Thyroid gland (tissue), 4 donors: ENCODE data around the gene USP17L5. TPM values are rescaled to one million over a fixed set of nuclear protein-coding genes. Genes with fewer than 3 reads are reported as not detected.
A peak's percentile ranks its signal among the peaks of the same experiment; 100 is the strongest.
"Not testable (repeated sequence)": the region's sequence is repeated elsewhere in the genome, so short reads cannot be mapped to it uniquely, and the experiment has no call there.

Experiments used
- DNase-seq, 2 donors: peaks; one replicate each; pipeline ENCODE4 v3.0.0-alpha.2; 2019
- H3K27ac ChIP-seq, 3 donors: fragments of 200-600 bp; sonication (generic); 1 replicate in 2 of 3; 2 replicates in 1 of 3; pipeline ENCODE4 v1.5.1; 2016 to 2019; ENCODE audit warnings: mild to moderate bottlenecking in 1 of 3, moderate library complexity in 1 of 3
- H3K27me3 ChIP-seq: fragments of 200-600 bp; sonication (generic); one replicate; pipeline ENCODE4 v1.5.1; 2019
- H3K36me3 ChIP-seq, 2 donors: fragments of 200-600 bp; sonication (generic); one replicate each; pipeline ENCODE4 v1.5.1; 2016 to 2019
- H3K4me1 ChIP-seq, 2 donors: fragments of 200-600 bp; sonication (generic); one replicate each; pipeline ENCODE4 v1.5.1; 2017 to 2019
- H3K4me3 ChIP-seq, 3 donors: fragments of 200-600 bp; sonication (generic); replicated peaks in 1 of 3; 1 replicate in 2 of 3; 2 replicates in 1 of 3; pipeline ENCODE4 v1.5.1; 2016; ENCODE audit warnings: mild to moderate bottlenecking in 1 of 3
- H3K9me3 ChIP-seq: fragments of 200-600 bp; sonication (generic); one replicate; pipeline ENCODE4 v1.5.1; 2017
- CTCF ChIP-seq, 6 experiments: fragments of 200-600 bp in 3 of 6; fragments of 450-650 bp in 3 of 6; sonication (generic) in 3 of 6; IDR thresholded peaks; one replicate each; pipeline ENCODE4 v1.5.1; 2016 to 2019; ENCODE audit warnings: antibody characterized with exemption in 6 of 6, mild to moderate bottlenecking in 2 of 6, inconsistent platforms in 1 of 6, moderate library complexity in 1 of 6
- POLR2A ChIP-seq, 2 donors: fragments of 450-650 bp; IDR thresholded peaks; one replicate each; pipeline ENCODE4 v1.6.1; 2017; ENCODE audit warnings: antibody characterized with exemption in 2 of 2, mild to moderate bottlenecking in 2 of 2, moderate library complexity in 1 of 2
- WGBS, 2 donors: methylation state at CpG; one replicate each; pipeline ENCODE4 v1.1.5; 2017; 5-methylcytosine and 5-hydroxymethylcytosine counted together
- intact Hi-C: fragments of 100-400 bp; cut with DNase I; formaldehyde crosslinking; loops from one replicate; pipeline ENCODE4 v1.15.1; 2023
- total RNA-seq, 4 donors: library from RNA; depleted of rRNA; stranded (reverse); fragments of >200 nt; gene quantifications; one replicate each; pipeline ENCODE4 v1.2.3, GENCODE V29; 2016

USP17L5 gene
- total RNA-seq, 4 donors from 2014 or later: not detected

GRCh38 chr4:9381012-9381534 is 41.9 kb downstream of the USP17L5 start:
- H3K27me3 ChIP-seq, H3K36me3 ChIP-seq, H3K4me3 ChIP-seq, H3K4me1 ChIP-seq, H3K9me3 ChIP-seq, intact Hi-C loops, H3K27ac ChIP-seq: not testable (repeated sequence)
- TF ChIP-seq CTCF (IDR thresholded peaks at IDR 0.05): peak; percentile 28 to 70 (median 52)
- DNase-seq: peak; percentile 61 to 62
- 51 to 68% methylated on average over 15 to 18 of the region's 36 CpGs for WGBS, 2 donors

- TF ChIP-seq POLR2A (IDR thresholded peaks at IDR 0.05): no peak
- no peak for TF ChIP-seq CTCF (IDR thresholded peaks at IDR 0.05)
- no peak overlapping the region for H3K27ac ChIP-seq
- H3K27me3 ChIP-seq: no peaks in the 10 kb centered on the region
- no peak overlapping the region for H3K4me3 ChIP-seq
- no peaks in the 10 kb centered on the region for H3K9me3 ChIP-seq
- H3K36me3 ChIP-seq: no peaks in the 10 kb centered on the region
- peaks cover 0 to 7% of the 10 kb centered on the region in 2 donors for H3K4me1 ChIP-seq
- WGBS, 2 donors: 90 to 92% methylated on average over 1 of the region's 1 CpG
- DNase-seq: no peak
- intact Hi-C loops: no loop called here
Measured at GRCh38 chr4:9384126-9384525, 44.9 kb downstream of the USP17L5 start.

- H3K4me1 ChIP-seq, H3K36me3 ChIP-seq, DNase-seq, H3K9me3 ChIP-seq, H3K27ac ChIP-seq, H3K27me3 ChIP-seq, H3K4me3 ChIP-seq, intact Hi-C loops: not testable (repeated sequence)
- 62 to 71% methylated on average over 2 of the region's 2 CpGs for WGBS, 2 donors
Measured at GRCh38 chr4:9389001-9389400, 49.8 kb downstream of the USP17L5 start.

Other genes with a start within 250 kb of the USP17L5 start
- not detected for gene FAM90A26, start 169.0 kb upstream of the USP17L5 start, total RNA-seq
- gene USP17L10, start 128.7 kb upstream of the USP17L5 start, total RNA-seq: not detected
- gene USP17L11, start 124.0 kb upstream of the USP17L5 start, total RNA-seq: not detected
- gene USP17L12, start 119.3 kb upstream of the USP17L5 start, total RNA-seq: not detected
- gene USP17L13, start 114.5 kb upstream of the USP17L5 start, total RNA-seq: not detected
- gene USP17L15, start 105.0 kb upstream of the USP17L5 start, total RNA-seq: not detected
- not detected for gene USP17L17, start 95.5 kb upstream of the USP17L5 start, total RNA-seq
- gene USP17L18, start 90.8 kb upstream of the USP17L5 start, total RNA-seq: not detected
- gene USP17L19, start 86.0 kb upstream of the USP17L5 start, total RNA-seq: not detected
- gene USP17L20, start 81.3 kb upstream of the USP17L5 start, total RNA-seq: not detected
- gene USP17L21, start 76.5 kb upstream of the USP17L5 start, total RNA-seq: not detected
- gene USP17L22, start 71.8 kb upstream of the USP17L5 start, total RNA-seq: not detected
- not detected for gene USP17L24, start 14.2 kb upstream of the USP17L5 start, total RNA-seq
- not detected for gene USP17L25, start 9.5 kb upstream of the USP17L5 start, total RNA-seq
- not detected for gene USP17L26, start 4.7 kb upstream of the USP17L5 start, total RNA-seq
- gene USP17L27, start 4.7 kb downstream of the USP17L5 start, total RNA-seq: not detected
- not detected for gene USP17L28, start 9.5 kb downstream of the USP17L5 start, total RNA-seq
- not detected for gene USP17L29, start 14.2 kb downstream of the USP17L5 start, total RNA-seq
- gene USP17L30, start 23.7 kb downstream of the USP17L5 start, total RNA-seq: not detected
- gene DEFB131A, start 105.0 kb downstream of the USP17L5 start, total RNA-seq: not detected